ENCODE measurements around the gene LCK.
A peak's percentile ranks its signal among the peaks of the same experiment; 100 is the strongest.
"Not testable (repeated sequence)": the region's sequence is repeated elsewhere in the genome, so short reads cannot be mapped to it uniquely, and the experiment has no call there.

The LCK gene

DNA sequence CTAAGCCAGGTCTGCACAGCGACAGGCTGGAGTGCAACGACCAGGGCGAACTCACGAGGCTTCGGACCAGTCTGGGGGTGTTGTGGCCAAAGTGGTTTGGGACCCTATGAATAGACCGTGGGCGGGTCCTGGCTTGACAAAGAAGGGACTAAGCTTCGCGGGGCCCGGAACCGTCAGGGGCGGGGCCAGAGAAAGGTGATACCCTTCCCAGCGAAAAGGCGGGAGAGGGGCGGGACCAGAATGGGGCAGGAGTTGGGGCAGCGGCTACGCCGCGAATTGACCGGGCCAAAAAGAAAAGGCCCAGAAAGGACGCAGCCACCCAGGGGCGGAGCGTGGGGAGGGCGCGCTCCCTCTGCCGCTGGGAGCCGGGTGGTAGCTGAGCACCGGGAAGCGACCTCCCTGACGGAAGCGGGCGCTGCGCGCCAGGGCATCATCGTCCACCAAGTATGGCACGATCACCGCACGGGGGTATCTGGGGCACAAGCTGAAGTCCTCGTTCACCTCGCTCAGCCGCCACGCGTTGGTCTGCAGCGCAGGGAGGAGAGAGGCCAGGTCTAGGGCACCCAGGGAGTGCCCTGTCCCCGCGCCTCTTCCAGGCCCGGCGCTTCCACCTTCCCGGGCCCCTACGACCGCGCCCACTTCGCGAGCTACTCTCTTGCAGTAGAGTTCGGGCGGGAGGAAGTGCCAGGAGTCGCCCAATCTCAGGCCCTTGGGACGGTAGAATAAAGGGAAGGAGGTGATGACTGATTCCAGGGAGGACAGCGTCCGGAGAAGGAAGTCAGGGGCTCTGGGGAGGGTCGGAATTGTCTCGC lies 10.7 kb upstream of the LCK start:
- DNase-seq (ENCODE audit: low read depth), result peak; percentile 45

DNA sequence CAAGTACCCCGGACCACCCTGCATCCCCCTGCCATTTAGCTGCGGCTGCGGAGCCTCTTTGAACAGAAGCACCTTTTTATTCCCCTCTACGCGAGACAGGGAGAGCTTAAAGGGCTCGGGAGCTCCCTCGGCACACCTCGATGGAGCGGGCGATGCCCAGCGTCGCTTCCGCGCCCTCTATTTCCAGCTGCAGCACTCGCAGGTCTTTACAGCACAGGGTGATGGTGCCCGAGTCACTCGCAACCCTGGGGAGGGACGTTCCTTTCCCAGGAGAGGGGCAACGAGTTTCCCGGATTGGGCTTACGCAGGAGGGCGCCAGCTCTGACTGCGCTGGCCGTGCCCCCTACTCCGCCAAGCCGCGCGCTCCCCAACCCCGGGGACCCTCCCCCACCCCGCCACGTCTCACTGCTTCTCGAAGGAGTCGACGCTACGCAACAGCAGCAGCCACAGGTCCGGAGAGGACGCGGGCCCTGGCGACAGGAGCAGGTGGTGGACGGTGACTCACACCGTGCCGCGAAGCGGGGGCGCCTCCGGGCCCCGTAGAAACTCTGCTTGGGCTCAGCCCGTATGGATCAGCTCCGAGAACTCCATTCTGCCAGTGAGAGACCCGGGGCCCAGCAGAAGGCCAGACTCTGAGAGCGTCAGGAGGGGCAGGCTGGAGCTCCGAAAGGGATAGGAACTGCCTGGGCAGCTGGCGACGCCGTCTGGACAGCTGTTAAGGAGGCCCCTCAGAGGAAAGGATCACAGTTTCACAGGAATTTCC lies 9.9 kb upstream of the LCK start:
- DNase-seq (ENCODE audit: low read depth), result no peak

DNA sequence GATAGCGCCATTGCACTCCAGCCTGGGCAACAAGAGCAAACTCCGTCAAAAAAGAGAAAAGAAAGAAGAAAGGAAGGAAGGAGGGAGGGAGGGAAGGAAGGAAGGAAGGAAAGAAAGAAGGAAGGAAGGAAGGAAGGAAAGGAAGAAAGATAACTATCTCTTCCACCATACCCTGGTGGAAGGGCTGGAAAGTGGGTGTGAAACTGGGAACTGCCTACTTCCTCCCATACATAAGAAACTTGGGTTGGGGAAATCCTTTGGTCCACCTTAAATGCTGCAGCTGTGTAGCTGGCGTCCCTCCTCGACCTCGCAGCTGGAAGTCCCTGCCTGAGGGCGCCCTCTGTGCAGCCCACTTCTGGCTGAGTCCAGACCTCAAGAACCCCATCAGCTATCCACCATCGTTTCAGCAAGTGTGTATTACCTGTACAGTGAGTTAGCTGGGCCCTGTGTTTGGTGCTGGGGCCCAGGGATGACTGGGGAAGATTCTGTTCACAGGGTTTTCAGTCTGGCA lies 8.7 kb upstream of the LCK start:
- no peak for DNase-seq (ENCODE audit: low read depth)

DNA sequence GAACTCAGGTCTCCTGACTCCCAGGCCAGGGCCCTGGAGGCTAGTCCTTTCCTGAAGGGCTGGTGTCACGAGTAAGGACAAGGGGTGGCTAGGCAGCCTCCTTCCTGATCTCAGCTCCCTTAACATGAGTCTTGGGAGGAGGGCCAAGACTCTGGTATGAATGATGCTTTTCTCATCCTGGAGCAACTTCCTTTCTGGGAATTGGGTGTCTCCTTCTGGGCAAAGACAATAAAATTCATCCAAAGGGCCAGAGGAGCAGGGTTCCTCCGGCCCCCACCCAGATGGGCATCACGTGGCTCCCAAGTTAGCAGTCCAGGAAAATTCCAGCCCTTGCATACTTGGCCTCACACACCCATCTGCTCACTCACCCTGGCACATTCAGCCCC lies 4.2 kb upstream of the LCK start, which contains the start of gene FAM167B:
FAM167B (plus strand) TSS at position 335 of the 386 bp plus-strand sequence. CDS start 200 bp downstream, outside the sequence.
- no peak for DNase-seq (ENCODE audit: low read depth)

DNA sequence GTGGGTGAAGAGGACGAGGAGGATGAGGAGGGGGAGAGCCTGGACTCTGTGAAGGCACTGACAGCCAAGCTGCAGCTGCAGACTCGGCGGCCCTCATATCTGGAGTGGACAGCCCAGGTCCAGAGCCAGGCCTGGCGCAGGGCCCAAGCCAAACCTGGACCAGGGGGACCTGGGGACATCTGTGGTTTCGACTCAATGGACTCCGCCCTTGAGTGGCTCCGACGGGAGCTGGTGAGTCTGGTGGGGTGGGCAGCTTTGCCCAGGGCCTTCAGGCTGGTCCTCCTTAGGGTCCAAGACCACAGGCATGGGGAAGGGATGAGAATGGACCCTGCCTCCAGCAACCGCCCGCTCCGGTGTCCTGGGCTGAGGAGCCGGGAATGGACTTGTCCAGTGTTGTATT lies 3.6 kb upstream of the LCK start:
- DNase-seq (ENCODE audit: low read depth), result no peak

DNA sequence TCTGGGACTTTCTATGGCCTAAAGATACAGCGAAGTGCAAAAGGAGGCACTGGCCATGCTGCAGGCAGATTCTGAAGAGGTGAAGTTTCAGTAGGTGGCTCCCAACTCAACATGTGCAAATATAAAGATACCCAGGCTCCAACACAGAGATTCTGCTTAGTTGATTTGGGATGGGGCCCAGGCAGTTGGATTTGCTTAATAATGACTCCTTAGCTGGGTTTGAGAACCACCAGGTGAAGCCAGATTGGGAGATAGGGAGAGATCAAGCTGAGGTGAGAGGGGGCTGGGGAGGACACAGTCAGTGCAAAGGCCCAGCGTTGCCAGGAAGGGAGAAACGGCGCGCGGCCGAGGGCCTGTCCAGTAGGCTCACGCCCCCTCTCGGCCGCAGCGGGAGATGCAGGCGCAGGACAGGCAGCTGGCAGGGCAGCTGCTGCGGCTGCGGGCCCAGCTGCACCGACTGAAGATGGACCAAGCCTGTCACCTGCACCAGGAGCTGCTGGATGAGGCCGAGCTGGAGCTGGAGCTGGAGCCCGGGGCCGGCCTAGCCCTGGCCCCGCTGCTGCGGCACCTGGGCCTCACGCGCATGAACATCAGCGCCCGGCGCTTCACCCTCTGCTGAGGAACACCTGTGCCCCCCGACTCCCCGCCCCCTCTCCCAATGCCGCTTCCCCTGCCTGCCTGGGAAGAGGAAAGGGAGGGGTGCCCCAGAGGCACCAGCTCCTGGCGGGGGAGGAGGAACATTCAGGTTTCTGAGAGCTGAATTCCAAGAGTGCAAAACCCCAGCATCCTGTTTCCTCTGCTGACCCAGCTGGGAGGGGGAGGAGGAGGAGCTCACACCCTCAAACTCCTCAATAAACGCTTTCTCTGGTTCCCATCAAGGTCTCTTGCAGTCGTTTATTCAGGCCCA lies 2.8 kb upstream of the LCK start:
- peak; percentile 64 for DNase-seq (ENCODE audit: low read depth)

DNA sequence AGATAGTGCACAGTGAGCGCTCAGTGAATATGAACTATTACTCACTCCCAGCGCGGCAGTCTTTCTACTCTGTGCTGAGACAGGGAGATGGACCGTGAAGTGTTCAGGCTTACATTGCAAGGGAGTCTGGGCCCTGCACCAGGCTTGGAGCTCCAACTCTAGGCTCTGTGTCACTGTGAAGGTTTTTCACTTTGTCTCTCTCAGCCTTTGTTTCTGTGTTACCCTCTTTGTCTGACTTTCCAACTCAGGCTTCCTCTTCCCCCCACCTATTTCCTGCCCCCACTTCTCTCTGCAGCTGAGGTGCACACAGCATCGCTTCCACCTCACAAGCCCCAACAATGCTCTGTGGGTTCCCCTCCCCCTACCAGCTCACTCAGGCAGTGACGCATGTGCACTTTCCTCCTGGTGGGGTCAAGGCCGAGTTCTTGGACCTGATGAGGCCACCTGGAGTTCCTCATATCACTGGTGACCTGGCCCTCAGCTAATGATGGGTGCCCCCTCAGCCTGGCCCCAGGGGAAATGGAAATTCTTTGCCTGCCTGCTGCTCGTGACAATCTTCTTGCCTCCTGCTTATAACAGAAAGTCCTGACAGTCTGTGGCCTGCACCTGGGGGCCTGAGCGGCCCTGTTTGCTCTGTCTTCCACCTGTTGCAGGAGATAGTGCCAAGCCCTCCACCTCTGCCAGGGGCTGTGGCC lies 1.1 kb upstream of the LCK start:
- peak; percentile 75 for DNase-seq (ENCODE audit: low read depth)

DNA sequence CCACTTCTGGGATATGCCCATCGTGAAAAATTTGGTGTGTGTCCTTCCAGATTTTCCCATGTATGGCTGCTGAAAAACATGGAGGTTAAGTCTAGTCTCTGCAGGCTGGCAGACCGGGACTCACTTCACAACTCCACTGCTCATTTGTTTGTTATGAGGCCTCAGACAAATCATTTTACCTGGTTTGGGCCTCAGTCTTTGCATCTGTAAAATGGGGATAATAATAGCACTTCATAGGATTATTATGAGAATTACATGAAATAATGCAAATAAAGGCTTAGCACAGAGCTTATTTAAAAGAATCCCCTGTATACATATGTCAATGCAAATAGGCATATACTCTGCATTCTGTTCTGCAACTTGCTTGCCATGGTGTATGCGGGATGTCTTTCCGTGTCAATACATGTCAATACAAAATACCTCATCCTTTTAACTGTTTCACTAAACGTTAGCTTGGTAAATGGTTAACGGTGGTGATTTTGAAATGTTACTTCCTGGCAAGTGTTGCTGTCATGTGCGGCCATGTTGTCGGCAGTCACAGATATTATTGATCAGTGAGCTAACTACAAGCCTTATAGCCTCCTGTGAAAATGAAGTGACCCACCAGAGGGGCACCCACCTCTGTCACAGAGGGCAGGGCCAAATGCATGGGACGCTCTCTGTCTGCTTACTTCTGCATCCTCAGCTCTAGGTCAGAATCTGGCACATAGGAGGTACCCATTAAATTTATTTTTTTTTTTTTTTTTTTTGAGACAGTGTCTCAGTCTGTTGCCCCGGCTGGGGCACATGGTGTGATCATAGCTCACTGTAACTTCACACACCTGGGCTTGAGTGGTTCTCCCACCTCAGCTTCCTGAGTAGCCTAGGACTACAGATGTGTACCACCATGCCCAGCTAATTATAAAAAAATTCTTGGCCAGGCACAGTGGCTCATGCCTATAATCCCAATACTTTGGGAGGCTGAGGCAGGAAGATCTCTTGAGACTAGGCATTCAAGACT lies 4.3 kb downstream of the LCK start:
- no peak for DNase-seq (ENCODE audit: low read depth)

DNA sequence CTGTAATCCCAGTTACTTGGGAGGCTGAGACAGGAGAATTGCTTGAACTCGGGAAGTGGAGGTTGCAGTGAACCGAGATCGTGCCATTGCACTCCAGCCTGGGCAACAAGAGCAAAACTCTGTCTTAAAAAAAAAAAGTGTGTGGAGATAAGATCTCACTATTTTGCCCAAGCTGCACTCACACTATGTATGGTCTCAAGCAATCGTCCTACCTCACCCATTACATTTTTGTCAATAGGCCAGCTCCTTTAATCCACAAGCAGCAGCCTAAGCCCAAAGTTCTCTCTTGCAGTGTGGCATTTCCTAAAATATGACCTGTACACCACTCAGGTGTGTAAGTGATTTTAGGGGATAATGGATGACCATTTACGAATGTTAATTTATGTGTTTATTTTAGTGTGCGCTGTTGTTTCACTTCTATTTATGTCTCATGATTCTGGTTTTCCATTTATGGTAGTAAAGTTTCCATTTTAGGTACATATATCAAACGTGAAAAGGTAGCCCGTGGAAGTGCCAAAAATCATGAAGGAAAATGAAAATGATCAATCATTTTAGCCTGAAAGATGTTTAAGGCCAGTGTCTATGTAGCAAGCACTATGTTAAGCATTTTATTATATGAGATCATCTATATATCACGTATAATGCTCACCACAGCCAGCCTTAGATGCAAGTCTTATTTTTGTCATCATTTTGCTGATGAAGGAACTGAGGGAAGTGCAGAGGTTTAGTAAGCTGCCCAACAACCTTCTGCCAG lies 5.6 kb downstream of the LCK start:
- no peak for DNase-seq (ENCODE audit: low read depth)

DNA sequence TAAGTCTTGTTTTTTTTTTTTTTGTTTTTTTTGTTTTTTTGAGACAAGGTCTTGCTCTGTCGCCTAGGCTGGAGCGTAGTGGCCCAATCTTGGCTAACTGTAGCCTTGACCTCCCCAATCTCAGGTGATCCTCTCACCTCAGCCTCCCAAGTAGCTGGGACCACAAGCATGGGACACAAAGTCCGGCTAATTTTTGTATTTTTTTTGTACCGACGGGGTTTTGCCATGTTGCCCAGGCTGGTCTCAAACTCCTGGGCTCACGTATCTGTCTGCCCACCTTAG lies 6.1 kb downstream of the LCK start:
- no peak for DNase-seq (ENCODE audit: low read depth)

DNA sequence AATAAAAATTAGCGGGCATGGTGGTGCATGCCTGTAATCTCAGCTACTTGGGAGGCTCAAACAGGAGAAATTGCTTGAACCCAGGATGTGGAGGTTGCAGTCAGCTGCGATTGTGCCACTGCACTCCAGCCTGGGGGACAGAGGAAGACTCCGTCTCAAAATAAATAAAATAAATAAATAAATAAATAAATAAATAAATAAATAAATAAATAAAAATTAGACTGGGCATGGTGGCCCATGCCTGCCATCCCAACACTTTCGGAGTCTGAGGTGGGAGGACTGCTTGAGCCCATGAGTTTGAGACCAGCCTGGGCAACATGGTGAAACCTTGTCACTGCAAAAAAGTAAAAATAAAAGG lies 12.2 kb downstream of the LCK start:
- not testable (repeated sequence) for DNase-seq (ENCODE audit: low read depth)

DNA sequence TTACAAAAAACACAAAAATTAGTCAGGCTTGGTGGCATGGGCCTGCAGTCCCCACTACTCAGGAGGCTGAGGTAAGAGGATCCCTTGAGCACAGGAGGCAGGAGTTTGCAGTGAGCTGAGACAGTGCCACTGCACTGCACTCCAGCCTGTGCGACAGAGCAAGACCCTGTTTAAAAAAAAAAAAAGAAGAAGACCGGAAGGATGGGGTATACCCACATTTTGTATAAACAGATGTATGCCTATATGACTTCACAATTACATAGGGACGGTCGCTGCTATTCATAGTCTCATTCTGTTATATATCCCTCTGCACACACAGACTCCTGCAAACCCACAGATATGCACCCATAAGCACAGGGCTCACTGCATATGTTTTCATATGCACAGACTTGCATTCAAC lies 12.7 kb downstream of the LCK start:
- DNase-seq (ENCODE audit: low read depth), result no peak

DNA sequence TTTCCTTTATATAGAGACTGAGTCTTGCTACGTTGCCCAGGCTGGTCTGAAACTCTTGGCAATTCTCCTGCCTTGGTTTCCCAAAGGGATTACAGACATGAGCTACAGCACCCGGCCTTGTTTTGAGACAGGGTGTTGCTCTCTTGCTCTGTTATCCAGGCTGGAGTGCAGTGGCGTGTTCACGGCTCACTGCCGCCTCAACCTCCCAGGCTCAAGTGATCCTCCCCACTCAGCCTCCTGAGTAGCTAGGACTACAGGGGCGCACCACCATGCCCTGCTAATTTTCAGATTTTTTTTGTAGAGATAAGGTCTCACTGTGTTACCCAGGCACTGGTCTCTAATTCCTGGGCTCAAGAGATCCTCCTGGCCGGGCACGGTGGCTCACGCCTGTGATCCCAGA lies 14.8 kb downstream of the LCK start:
- no peak for DNase-seq (ENCODE audit: low read depth)

DNA sequence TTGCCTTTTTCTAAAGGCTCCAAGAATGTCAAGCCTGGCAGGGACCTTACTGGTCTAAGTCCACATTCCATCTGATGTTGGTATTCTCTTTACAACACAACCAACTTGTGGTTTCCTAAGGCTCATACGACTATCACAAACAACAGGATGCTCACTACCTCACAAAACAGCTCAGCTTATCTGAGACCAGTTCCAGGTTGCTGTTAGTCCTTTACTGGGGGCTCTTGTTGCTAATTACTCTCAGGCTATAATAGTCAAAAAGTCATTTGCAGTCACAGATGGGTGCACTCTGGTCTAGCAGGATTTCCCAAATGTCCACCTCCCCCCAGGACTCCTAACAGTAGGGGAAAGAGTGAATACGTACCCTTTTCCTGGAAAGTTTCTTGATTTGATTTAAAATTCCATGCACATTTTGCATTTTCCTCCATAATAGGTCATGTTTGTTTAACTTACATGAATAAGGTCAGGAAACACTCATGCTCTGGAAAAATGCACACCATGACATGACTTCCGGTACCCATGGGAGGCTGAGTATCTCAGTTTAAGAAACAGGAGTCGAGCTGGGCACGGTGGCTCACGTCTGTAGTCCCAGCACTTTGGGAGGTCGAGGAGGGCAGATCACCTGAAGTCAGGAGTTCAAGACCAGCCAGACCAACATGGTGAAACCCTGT lies 16.0 kb downstream of the LCK start:
- no peak for DNase-seq (ENCODE audit: low read depth)

DNA sequence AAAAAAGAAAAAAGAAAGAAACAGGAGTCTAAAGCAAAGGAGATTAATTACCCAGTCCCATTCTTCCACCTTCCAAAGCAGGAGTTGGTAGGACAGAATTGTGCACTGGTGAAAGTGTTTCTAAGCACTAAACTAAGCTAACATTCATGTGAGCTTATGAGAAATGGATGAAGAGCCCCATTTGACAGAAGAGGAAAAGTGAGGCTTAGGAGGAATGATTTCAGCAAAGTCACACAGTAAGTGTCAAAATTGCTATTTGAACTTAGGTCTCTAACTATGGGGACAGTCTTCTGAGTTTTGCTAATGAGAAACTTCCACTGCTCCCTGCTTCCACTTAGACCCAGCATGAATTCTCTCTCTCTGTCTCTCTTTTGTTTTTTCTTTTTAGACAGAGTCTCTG lies 18.7 kb downstream of the LCK start:
- no peak for DNase-seq (ENCODE audit: low read depth)

DNA sequence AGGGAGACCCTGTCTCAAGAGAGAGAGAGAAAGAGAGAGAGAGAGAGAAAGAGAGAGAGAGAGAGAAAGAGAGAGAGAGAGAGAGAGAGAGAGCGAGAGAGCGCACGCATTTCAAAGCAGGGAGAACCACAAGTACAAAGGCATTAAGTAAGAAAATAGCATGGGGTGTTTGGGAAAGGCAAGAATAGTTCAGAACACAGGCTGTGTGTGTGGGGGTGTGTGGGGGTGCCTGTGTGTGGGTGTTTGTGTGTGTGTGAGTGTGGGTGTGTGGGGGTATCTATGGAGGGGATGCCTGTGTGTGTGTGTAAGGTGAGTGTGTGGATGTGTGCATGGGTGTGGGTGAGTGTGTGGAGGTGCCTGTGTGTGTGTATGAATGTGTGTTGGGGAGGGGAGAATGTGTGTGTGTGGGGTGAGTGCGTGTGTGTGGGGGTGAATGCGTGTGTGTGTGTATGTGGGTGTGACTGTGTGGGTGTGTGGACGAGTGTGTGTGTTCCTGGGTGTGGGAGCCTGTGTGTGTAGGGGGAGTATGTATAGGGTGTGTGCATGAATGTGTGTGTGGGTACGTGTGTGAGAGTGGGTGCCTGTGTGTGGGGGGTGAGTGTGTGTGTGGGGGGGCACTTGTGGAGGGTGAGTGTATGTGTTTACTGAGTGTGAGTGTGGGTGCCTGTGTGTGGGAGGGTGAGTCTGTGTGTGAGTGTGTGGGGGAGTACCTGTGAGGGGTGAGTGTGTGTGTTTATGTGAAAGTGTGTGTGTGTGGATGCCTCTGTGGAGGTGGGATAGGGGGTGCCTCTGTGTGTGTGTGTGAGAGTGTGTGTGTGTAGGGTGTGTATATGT lies 21.7 kb downstream of the LCK start:
- DNase-seq (ENCODE audit: low read depth), result no peak

DNA sequence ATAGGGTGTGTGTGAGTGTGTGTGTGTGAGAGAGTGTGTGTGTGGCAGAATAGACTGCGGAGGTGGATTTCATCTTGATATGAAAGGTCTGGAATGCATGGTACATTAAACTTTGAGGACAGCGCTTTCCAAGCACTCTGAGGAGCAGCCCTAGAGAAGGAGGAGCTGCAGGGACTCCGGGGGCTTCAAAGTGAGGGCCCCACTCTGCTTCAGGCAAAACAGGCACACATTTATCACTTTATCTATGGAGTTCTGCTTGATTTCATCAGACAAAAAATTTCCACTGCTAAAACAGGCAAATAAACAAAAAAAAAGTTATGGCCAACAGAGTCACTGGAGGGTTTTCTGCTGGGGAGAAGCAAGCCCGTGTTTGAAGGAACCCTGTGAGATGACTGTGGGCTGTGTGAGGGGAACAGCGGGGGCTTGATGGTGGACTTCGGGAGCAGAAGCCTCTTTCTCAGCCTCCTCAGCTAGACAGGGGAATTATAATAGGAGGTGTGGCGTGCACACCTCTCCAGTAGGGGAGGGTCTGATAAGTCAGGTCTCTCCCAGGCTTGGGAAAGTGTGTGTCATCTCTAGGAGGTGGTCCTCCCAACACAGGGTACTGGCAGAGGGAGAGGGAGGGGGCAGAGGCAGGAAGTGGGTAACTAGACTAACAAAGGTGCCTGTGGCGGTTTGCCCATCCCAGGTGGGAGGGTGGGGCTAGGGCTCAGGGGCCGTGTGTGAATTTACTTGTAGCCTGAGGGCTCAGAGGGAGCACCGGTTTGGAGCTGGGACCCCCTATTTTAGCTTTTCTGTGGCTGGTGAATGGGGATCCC lies 22.5 kb downstream of the LCK start:
- peak; percentile 80 for DNase-seq (ENCODE audit: low read depth)
